AG04450 (cell line): ENCODE data around the gene GPANK1. TPM values are rescaled to one million over a fixed set of nuclear protein-coding genes. Genes with fewer than 3 reads are reported as not detected.

Experiments used
- CTCF ChIA-PET: fragments of 300-600, 350-600 bp; formaldehyde crosslinking; extraction: SDS; loops from one replicate; lab custom pipeline; 2022; ENCODE audit warnings: antibody characterized with exemption, inconsistent platforms; lab: Charles Lee
- POLR2A ChIA-PET: fragments of 350-600 bp; formaldehyde crosslinking; extraction: SDS; loops from one replicate; lab custom pipeline; 2021; ENCODE audit warnings: antibody characterized with exemption, inconsistent platforms; lab: Yijun Ruan, JAX
- DNase-seq: peaks from one replicate; pipeline ENCODE4 v3.0.0-alpha.2; 2011; ENCODE audit warnings: low read depth, low spot score
- H3K27ac ChIP-seq: one replicate; pipeline ENCODE4 v1.5.1; 2012; ENCODE audit warnings: low read depth, low read length, control low read depth
- H3K27me3 ChIP-seq: one replicate; pipeline ENCODE4 v1.6.0; 2012; ENCODE audit warnings: low read length; ENCODE audit not compliant: control insufficient read depth, insufficient read depth
- H3K4me3 ChIP-seq: 2 replicates; pipeline ENCODE4 v1.5.1; 2011; ENCODE audit warnings: mild to moderate bottlenecking, low read depth, low read length, control low read depth
- H3K9me3 ChIP-seq: 2 replicates; pipeline ENCODE4 v1.5.1; 2012; ENCODE audit warnings: low read length; ENCODE audit not compliant: control insufficient read depth, insufficient read depth
- polyA plus RNA-seq: library from polyadenylated mRNA; depleted of rRNA; stranded (reverse); fragments of >200 nt; gene quantifications from 2 replicates; pipeline ENCODE4 v1.2.3, GENCODE V29; 2011
- TF ChIP-seq, protein P1 (sequence below): IDR thresholded peaks from 2 replicates; pipeline ENCODE4 v1.5.1; 2011; ENCODE audit warnings: low read depth, low read length, control low read depth, inconsistent platforms

The GPANK1 gene
- polyA plus RNA-seq, 1 experiment, result 13.5 TPM

DNA sequence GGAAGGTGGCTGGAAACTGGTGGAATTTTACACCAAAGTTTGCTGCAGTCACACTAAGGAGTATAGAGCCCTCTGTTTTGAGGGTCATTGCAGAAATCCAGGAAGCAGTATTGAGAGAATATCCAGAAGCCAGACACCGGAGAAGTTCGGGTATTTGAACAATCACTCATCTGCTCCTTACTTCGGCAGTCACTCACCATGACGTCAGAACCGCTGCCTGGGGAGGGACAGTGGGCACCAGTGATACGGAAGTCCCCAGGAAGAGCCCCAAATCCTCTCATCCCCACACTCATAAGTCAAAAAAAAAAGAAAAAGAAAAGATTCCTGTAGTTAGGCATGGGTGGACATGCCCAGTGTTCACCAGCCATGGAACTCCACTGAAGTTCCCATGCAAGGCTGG, 12.1 kb upstream of the GPANK1 start:
- H3K4me3 ChIP-seq, result no peak overlapping the region
- CTCF ChIA-PET, result no interaction called here
- no peak overlapping the region for H3K27ac ChIP-seq
- TF ChIP-seq, protein P1, sequence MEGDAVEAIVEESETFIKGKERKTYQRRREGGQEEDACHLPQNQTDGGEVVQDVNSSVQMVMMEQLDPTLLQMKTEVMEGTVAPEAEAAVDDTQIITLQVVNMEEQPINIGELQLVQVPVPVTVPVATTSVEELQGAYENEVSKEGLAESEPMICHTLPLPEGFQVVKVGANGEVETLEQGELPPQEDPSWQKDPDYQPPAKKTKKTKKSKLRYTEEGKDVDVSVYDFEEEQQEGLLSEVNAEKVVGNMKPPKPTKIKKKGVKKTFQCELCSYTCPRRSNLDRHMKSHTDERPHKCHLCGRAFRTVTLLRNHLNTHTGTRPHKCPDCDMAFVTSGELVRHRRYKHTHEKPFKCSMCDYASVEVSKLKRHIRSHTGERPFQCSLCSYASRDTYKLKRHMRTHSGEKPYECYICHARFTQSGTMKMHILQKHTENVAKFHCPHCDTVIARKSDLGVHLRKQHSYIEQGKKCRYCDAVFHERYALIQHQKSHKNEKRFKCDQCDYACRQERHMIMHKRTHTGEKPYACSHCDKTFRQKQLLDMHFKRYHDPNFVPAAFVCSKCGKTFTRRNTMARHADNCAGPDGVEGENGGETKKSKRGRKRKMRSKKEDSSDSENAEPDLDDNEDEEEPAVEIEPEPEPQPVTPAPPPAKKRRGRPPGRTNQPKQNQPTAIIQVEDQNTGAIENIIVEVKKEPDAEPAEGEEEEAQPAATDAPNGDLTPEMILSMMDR, result no peak
- no peak for DNase-seq
- H3K9me3 ChIP-seq, result no peaks in the 10 kb centered on the region
- no peaks in the 10 kb centered on the region for H3K27me3 ChIP-seq
- POLR2A ChIA-PET, result no interaction called here

DNA sequence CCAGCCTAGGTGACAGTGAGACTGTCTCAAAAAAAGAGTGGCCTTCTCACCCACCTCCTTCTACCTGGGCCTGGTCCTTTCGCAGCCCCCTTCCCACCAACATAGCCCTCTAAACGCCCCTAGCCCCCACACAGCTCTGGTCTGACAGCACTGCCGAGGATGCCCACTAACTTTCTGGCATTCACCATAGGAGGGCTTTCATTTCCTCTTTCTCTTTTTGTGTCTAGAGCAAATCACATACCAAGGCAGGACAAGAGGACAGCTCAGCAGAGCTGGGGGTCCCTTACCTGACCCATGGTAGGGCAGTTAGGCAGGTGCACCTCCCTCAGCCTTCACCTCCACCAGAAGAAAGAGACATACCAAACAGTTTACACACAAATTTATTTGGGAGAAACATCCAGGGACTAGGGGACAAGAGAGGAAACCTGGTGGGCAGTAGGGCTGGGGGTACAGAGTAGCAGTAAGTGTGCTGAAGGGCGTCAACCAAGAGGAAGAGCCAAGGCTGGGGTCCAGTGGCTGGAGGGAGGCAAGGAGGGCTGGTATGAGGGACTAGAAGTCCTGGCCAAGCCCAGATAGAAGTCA, 11.6 kb upstream of the GPANK1 start:
- Histone ChIP-seq H3K27ac (no peak overlapping the region), H3K4me3 (no peak overlapping the region), H3K9me3 (no peaks in the 10 kb centered on the region), H3K27me3 (no peaks in the 10 kb centered on the region)
- ChIA-PET POLR2A (no interaction called here), CTCF (no interaction called here)
- no peak for DNase-seq
- TF ChIP-seq, protein P1, result no peak

DNA sequence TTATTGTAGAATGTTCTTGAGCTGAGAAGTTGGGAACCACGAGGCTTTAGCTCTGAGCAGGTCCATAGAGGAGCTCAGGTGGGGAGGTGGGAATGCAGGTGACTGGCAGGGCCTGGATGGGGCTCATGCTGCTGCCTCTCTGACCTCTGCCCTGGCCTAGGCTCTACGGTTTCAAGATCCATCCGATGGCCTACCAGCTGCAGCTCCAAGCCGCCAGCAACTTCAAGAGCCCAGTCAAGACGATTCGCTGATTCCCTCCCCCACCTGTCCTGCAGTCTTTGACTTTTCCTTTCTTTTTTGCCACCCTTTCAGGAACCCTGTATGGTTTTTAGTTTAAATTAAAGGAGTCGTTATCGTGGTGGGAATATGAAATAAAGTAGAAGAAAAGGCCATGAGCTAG, 4.9 kb upstream of the GPANK1 start, which contains the start of gene LY6G5B:
TSS of gene LY6G5B (plus strand) at position 301 of the 400 bp plus-strand sequence. CDS start 975 bp downstream, outside the sequence.
- POLR2A ChIA-PET, result no interaction called here
- TF ChIP-seq, protein P1, result no peak
- no peak for DNase-seq
- H3K9me3 ChIP-seq, result no peaks in the 10 kb centered on the region; the same call in 1 of the 2 replicates
- no peak within 1 kb of the TSS for H3K4me3 ChIP-seq
- peak within 1 kb of the TSS; percentile 21 for H3K27ac ChIP-seq
- no peaks in the 10 kb centered on the region for H3K27me3 ChIP-seq
- CTCF ChIA-PET, result interaction anchor here (0.7 to 2.0 kb wide), 3 partner anchors 11 to 586 kb away, joined by 4 to 9 read pairs (median 6); partner anchors contain the start of gene LY6G5C

DNA sequence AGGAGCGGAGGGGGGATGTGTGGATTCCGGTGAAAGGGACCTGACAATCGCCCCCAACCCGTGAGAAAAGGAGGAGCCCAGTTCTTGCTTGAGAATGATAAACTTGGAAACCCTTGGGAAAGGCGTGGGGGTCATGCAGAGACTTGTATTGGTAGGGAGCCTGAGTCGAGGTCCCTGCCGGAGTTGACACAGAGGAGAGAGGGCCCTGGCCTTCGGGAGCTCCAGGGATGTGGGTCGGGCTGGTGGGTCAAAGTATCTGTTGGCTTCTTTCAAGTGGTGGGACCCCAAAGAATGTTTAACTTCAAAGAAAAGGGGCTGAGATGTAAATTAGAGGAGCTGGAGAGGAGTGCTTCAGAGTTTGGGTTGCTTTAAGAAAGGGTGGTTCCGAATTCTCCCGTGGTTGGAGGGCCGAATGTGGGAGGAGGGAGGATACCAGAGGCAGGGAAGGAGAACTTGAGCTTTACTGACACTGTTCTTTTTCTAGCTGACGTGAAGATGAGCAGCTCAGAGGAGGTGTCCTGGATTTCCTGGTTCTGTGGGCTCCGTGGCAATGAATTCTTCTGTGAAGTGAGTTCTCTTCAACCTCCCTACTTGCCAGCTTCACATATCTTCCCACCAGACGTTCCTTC, 1.7 kb upstream of the GPANK1 start:
- Histone ChIP-seq H3K9me3 (no peaks in the 10 kb centered on the region; the same call in 1 of the 2 replicates), H3K27ac (no peak overlapping the region), H3K4me3 (peak overlapping the region; percentile 98), H3K27me3 (no peaks in the 10 kb centered on the region)
- TF ChIP-seq, protein P1, result no peak
- ChIA-PET POLR2A (interaction anchor here (1.0 kb wide), 1 partner anchor 149 kb away, joined by 4 read pairs; the partner anchor contains the start of genes HSPA1A and HSPA1L), CTCF (interaction anchor here (1.0 kb wide), 1 partner anchor 140 kb away, joined by 3 read pairs; the partner anchor contains the start of gene LSM2)
- DNase-seq, result no peak
